ENCODE measurements around the gene RIPK4. TPM values are rescaled to one million over a fixed set of nuclear protein-coding genes. Genes with fewer than 3 reads are reported as not detected.
"Not testable (repeated sequence)": the region's sequence is repeated elsewhere in the genome, so short reads cannot be mapped to it uniquely, and the experiment has no call there.

The RIPK4 gene
- total RNA-seq, 1 donor from 2014 or later = 28.0 TPM

- Histone ChIP-seq H3K27me3 (no peaks in the 10 kb centered on the region), H3K27ac (no peak overlapping the region), H3K4me3 (no peak overlapping the region), H3K9me3 (no peaks in the 10 kb centered on the region), H3K36me3 (no peaks in the 10 kb centered on the region), H3K4me1 (no peaks in the 10 kb centered on the region)
- TF ChIP-seq POLR2AphosphoS5 (IDR thresholded peaks at IDR 0.05; ENCODE audit: insufficient read depth in 1 of 2, low read depth in 1 of 2) = no peak
- TF ChIP-seq POLR2A (IDR thresholded peaks at IDR 0.05) = no peak
- no peak for TF ChIP-seq CTCF (IDR thresholded peaks at IDR 0.05)
- intact Hi-C loops (cut with DNase I) = no loop called here
- no peak for DNase-seq (ENCODE audit: extremely low spot score in 2 of 2)
Measured at GRCh38 chr21:41786509-41786987, 19.7 kb upstream of the RIPK4 start.

- DNase-seq (ENCODE audit: extremely low spot score in 2 of 2); intact Hi-C loops (cut with DNase I); H3K27ac ChIP-seq; H3K4me1 ChIP-seq; H3K27me3 ChIP-seq; H3K36me3 ChIP-seq; H3K9me3 ChIP-seq; H3K4me3 ChIP-seq: not testable (repeated sequence)
Measured at GRCh38 chr21:41785262-41785661, 18.4 kb upstream of the RIPK4 start.

GRCh38 chr21:41784456-41785102 lies 17.7 kb upstream of the RIPK4 start:
- Histone ChIP-seq H3K4me1 (no peaks in the 10 kb centered on the region), H3K4me3 (no peak overlapping the region), H3K36me3 (no peaks in the 10 kb centered on the region), H3K9me3 (no peaks in the 10 kb centered on the region), H3K27me3 (no peaks in the 10 kb centered on the region), H3K27ac (no peak overlapping the region)
- TF ChIP-seq CTCF (IDR thresholded peaks at IDR 0.05) (no peak), POLR2AphosphoS5 (IDR thresholded peaks at IDR 0.05; ENCODE audit: insufficient read depth in 1 of 2, low read depth in 1 of 2) (no peak), POLR2A (IDR thresholded peaks at IDR 0.05) (no peak)
- DNase-seq (ENCODE audit: extremely low spot score in 2 of 2) = no peak
- intact Hi-C loops (cut with DNase I) = no loop called here

GRCh38 chr21:41783476-41784180 lies 16.8 kb upstream of the RIPK4 start:
- Histone ChIP-seq H3K27me3 (no peaks in the 10 kb centered on the region), H3K4me1 (no peaks in the 10 kb centered on the region)
- intact Hi-C loops (cut with DNase I) = no loop called here

DNA sequence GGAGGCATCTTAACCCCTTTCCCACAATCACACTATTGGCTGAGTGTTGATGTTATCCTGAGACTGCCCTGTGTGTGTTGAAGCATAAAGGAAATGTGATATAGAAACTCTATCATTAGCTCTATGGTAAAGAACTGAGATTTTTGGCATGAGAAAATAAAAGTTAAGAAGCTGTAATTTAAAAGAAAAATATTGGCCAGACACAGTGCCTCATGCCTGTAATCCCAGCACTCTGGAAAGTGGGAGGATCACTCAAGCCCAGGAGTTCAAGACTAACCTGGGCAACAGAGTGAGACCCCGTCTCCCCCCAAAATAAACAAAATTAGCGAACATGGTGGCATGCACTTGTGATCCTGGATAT lies 14.2 kb upstream of the RIPK4 start:
- Histone ChIP-seq H3K27me3 (no peaks in the 10 kb centered on the region), H3K4me1 (peaks cover 10% of the 10 kb centered on the region), H3K4me3 (no peak overlapping the region), H3K36me3 (no peaks in the 10 kb centered on the region), H3K27ac (no peak overlapping the region), H3K9me3 (no peaks in the 10 kb centered on the region)
- no peak for DNase-seq (ENCODE audit: extremely low spot score in 2 of 2)
- intact Hi-C loops (cut with DNase I) = no loop called here
- TF ChIP-seq POLR2AphosphoS5 (IDR thresholded peaks at IDR 0.05; ENCODE audit: insufficient read depth in 1 of 2, low read depth in 1 of 2) (no peak), CTCF (IDR thresholded peaks at IDR 0.05) (no peak), POLR2A (IDR thresholded peaks at IDR 0.05) (no peak)

More at GRCh38 chr21:41783476-41784180, 16.8 kb upstream of the RIPK4 start:
- TF ChIP-seq POLR2AphosphoS5 (IDR thresholded peaks at IDR 0.05; ENCODE audit: insufficient read depth in 1 of 2, low read depth in 1 of 2) (no peak), POLR2A (IDR thresholded peaks at IDR 0.05) (no peak), CTCF (IDR thresholded peaks at IDR 0.05) (no peak)
- no peak overlapping the region for H3K4me3 ChIP-seq
- no peaks in the 10 kb centered on the region for H3K36me3 ChIP-seq
- H3K9me3 ChIP-seq = no peaks in the 10 kb centered on the region
- DNase-seq (ENCODE audit: extremely low spot score in 2 of 2) = no peak
- H3K27ac ChIP-seq = no peak overlapping the region
